HG02610 (cell line): ENCODE data around the gene MPRIP.

Experiments used
- ATAC-seq: cut with Tn5 transposase; IDR thresholded peaks from one replicate; pipeline ENCODE4 v1.9.1; 2021; ENCODE audit warnings: mild to moderate bottlenecking, moderate library complexity; ENCODE audit not compliant: unreplicated experiment

The MPRIP gene

GRCh38 chr17:17028878-17029535 lies 13.2 kb upstream of the MPRIP start:
- ATAC-seq = no peak

- no peak for ATAC-seq
These were observed 12.3 kb upstream of the MPRIP start for GRCh38 chr17:17029938-17030337.

GRCh38 chr17:17030515-17031211 lies 11.6 kb upstream of the MPRIP start:
- no peak for ATAC-seq

- no peak for ATAC-seq
These were observed 10.0 kb upstream of the MPRIP start for GRCh38 chr17:17032131-17032692.

GRCh38 chr17:17033466-17033865 lies 8.8 kb upstream of the MPRIP start:
- ATAC-seq = no peak

- ATAC-seq = no peak
These were observed 8.2 kb upstream of the MPRIP start for GRCh38 chr17:17034026-17034425.

- ATAC-seq = no peak
These were observed 7.7 kb upstream of the MPRIP start for GRCh38 chr17:17034496-17035075.

- ATAC-seq = no peak
These were observed 6.8 kb upstream of the MPRIP start for GRCh38 chr17:17035490-17035889.

GRCh38 chr17:17035920-17036523 lies 6.2 kb upstream of the MPRIP start:
- ATAC-seq = no peak

- peak; percentile 57 for ATAC-seq
These were observed 5.7 kb upstream of the MPRIP start for GRCh38 chr17:17036524-17036998.

- ATAC-seq = no peak
These were observed 2.3 kb upstream of the MPRIP start for GRCh38 chr17:17039911-17040310.

- ATAC-seq = no peak
These were observed 1.2 kb upstream of the MPRIP start for GRCh38 chr17:17041018-17041521.

GRCh38 chr17:17041571-17042383 lies 480 bp upstream of the MPRIP start:
- peak; percentile 92 for ATAC-seq

- ATAC-seq = no peak
These were observed 699 bp downstream of the MPRIP start for GRCh38 chr17:17042851-17043460.

- no peak for ATAC-seq
These were observed 1.4 kb downstream of the MPRIP start for GRCh38 chr17:17043461-17044271.

- ATAC-seq = peak; percentile 40
These were observed 2.7 kb downstream of the MPRIP start for GRCh38 chr17:17044846-17045561.

GRCh38 chr17:17048106-17048505 lies 5.8 kb downstream of the MPRIP start:
- ATAC-seq = no peak
